Lower leg skin (tissue), 4 donors: ENCODE measurements around the gene BACE2. TPM values are rescaled to one million over a fixed set of nuclear protein-coding genes. Genes with fewer than 3 reads are reported as not detected.

Source experiments
- DNase-seq, 2 donors: peaks; one replicate each; pipeline ENCODE4 v3.0.0-alpha.2; 2019; ENCODE audit warnings: low spot score in 2 of 2
- H3K4me3 ChIP-seq: fragments of 200-600 bp; sonication (generic); 2 replicates; pipeline ENCODE4 v1.5.1; 2017; ENCODE audit warnings: mild to moderate bottlenecking, low read depth; ENCODE audit not compliant: poor library complexity, severe bottlenecking
- CTCF ChIP-seq, 3 donors: fragments of 450-650 bp; IDR thresholded peaks; one replicate each; pipeline ENCODE4 v1.5.1; 2016; ENCODE audit warnings: antibody characterized with exemption in 3 of 3, mild to moderate bottlenecking in 3 of 3, moderate library complexity in 2 of 3
- POLR2A ChIP-seq, 2 donors: fragments of 450-650 bp; IDR thresholded peaks; one replicate each; pipeline ENCODE4 v1.6.1; 2016 to 2017; ENCODE audit warnings: antibody characterized with exemption in 2 of 2, mild to moderate bottlenecking in 1 of 2, moderate library complexity in 1 of 2
- WGBS, 2 donors: methylation state at CpG; one replicate each; pipeline ENCODE4 v1.1.5; 2018; 5-methylcytosine and 5-hydroxymethylcytosine counted together
- intact Hi-C: fragments of 100-400 bp; cut with DNase I; formaldehyde crosslinking; loops from one replicate; pipeline ENCODE4 v1.15.0; 2023; ENCODE audit warnings: low total_unique reads
- total RNA-seq, 4 donors: library from RNA; depleted of rRNA; stranded (reverse); fragments of >200 nt; gene quantifications; one replicate each; pipeline ENCODE4 v1.1.0, GENCODE V29; 2016

Gene BACE2
- total RNA-seq, 4 donors from 2014 or later = 12.2 to 44.7 (median 27.2) TPM

- intact Hi-C loops = no loop called here
- no peak for DNase-seq
- WGBS, 2 donors = 53% methylated on average over 4 of the region's 4 CpGs
These were observed 12.8 kb downstream of the BACE2 start for GRCh38 chr21:41180752-41181151.

GRCh38 chr21:41182547-41182946 is 14.6 kb downstream of the BACE2 start:
- DNase-seq = no peak
- no peak for TF ChIP-seq POLR2A (IDR thresholded peaks at IDR 0.05)
- TF ChIP-seq CTCF (IDR thresholded peaks at IDR 0.05) = no peak
- H3K4me3 ChIP-seq = no peak overlapping the region
- 94 to 100% methylated on average over 1 of the region's 1 CpG for WGBS, 2 donors
- intact Hi-C loops = no loop called here

More at GRCh38 chr21:41180752-41181151, 12.8 kb downstream of the BACE2 start:
- TF ChIP-seq POLR2A (IDR thresholded peaks at IDR 0.05) = no peak
- no peak for TF ChIP-seq CTCF (IDR thresholded peaks at IDR 0.05)
- H3K4me3 ChIP-seq = no peak overlapping the region

- WGBS, 2 donors = 85 to 94% methylated on average over 4 of the region's 4 CpGs
- intact Hi-C loops = no loop called here
These were observed 15.6 kb downstream of the BACE2 start for GRCh38 chr21:41183575-41183974.

GRCh38 chr21:41185802-41186201 is 17.8 kb downstream of the BACE2 start:
- intact Hi-C loops = no loop called here
- WGBS, 2 donors = 93 to 96% methylated on average over 6 of the region's 6 CpGs
- DNase-seq = no peak
- no peak for TF ChIP-seq POLR2A (IDR thresholded peaks at IDR 0.05)
- TF ChIP-seq CTCF (IDR thresholded peaks at IDR 0.05) = no peak
- H3K4me3 ChIP-seq = no peak overlapping the region

More at GRCh38 chr21:41183575-41183974, 15.6 kb downstream of the BACE2 start:
- no peak for TF ChIP-seq CTCF (IDR thresholded peaks at IDR 0.05)
- TF ChIP-seq POLR2A (IDR thresholded peaks at IDR 0.05) = no peak
- no peak for DNase-seq
- H3K4me3 ChIP-seq = no peak overlapping the region

GRCh38 chr21:41186755-41187536 is 19.0 kb downstream of the BACE2 start:
- no peak for DNase-seq
- TF ChIP-seq POLR2A (IDR thresholded peaks at IDR 0.05) (no peak), CTCF (IDR thresholded peaks at IDR 0.05) (no peak)
- H3K4me3 ChIP-seq = no peak overlapping the region
- 63 to 68% methylated on average over 9 of the region's 9 CpGs for WGBS, 2 donors
- intact Hi-C loops = no loop called here
